SK-N-DZ (cell line): Measurements from ENCODE around the gene CACNA1I.

Experiments used
- DNase-seq: peaks from one replicate; pipeline ENCODE4 v3.0.0-alpha.2; 2015; ENCODE audit warnings: low spot score

Gene CACNA1I

GRCh38 chr22:39535831-39536449, 34.6 kb upstream of the CACNA1I start:
- no peak for DNase-seq

- DNase-seq = no peak
These were observed 33.8 kb upstream of the CACNA1I start for GRCh38 chr22:39536711-39537110.

- DNase-seq = no peak
These were observed 32.6 kb upstream of the CACNA1I start for GRCh38 chr22:39537975-39538374.

GRCh38 chr22:39543095-39543494, 27.5 kb upstream of the CACNA1I start:
- no peak for DNase-seq

GRCh38 chr22:39545386-39546365, 24.9 kb upstream of the CACNA1I start:
- no peak for DNase-seq

- DNase-seq = no peak
These were observed 23.5 kb upstream of the CACNA1I start for GRCh38 chr22:39546889-39547586.

- DNase-seq = no peak
These were observed 23.0 kb upstream of the CACNA1I start for GRCh38 chr22:39547587-39547947.

GRCh38 chr22:39553429-39553828, 17.1 kb upstream of the CACNA1I start:
- no peak for DNase-seq

GRCh38 chr22:39554151-39554550, 16.4 kb upstream of the CACNA1I start:
- no peak for DNase-seq

- DNase-seq = no peak
These were observed 13.3 kb upstream of the CACNA1I start for GRCh38 chr22:39556970-39557841.

- no peak for DNase-seq
These were observed 12.3 kb upstream of the CACNA1I start for GRCh38 chr22:39558254-39558727.

GRCh38 chr22:39558950-39559349, 11.6 kb upstream of the CACNA1I start:
- DNase-seq = no peak

GRCh38 chr22:39559456-39560105, 11.0 kb upstream of the CACNA1I start:
- DNase-seq = no peak

- DNase-seq = no peak
These were observed 10.4 kb upstream of the CACNA1I start for GRCh38 chr22:39560127-39560526.

- DNase-seq = no peak
These were observed 7.6 kb upstream of the CACNA1I start for GRCh38 chr22:39562839-39563489.

- DNase-seq = no peak
These were observed 6.8 kb upstream of the CACNA1I start for GRCh38 chr22:39563571-39564428.

- DNase-seq = no peak
These were observed 5.1 kb upstream of the CACNA1I start for GRCh38 chr22:39565414-39565944.

GRCh38 chr22:39567135-39567946, 3.2 kb upstream of the CACNA1I start:
- no peak for DNase-seq
